ENCODE data around the gene ALX4.

Gene ALX4

DNA sequence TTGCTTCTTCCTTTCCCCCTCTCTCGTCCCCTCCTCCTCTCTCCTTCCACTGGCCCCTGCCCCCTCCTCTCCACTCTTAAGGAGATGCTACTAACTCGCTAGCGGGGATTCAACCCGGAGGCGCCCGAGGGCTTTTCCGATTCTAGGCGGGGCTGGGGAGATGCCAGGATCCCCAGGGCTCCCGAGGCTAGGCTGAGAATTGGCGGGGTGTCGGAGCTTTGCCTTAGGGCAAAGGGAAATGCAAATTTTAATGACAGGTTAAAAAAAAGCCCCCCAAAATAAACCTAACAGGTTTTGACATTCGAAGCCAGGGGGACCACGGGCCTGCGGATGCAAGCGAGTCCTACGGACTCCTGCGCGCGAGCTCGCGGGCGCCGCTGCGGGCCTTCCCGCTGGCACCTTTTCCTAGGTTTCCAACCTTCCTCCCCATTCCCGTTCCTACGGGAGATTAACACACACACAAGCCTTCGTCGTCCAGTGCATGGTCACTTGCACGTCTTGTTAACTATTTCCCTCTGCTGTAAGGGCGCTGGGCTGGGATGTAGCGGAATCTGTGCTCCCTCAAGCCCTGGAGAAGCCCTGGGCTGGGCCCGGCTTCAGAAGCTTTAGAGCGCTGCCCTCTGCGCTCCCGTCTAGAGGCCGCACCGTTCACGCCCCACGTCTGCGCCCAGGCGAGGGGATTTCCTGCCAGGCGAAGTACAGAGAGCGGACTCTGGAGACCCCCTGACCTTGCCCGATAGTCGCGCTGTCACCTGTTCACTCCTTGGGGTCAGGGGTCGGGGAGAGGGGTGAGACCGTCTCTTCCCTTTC is 729 bp upstream of the ALX4 start:
- peaks cover under 1% of the 10 kb centered on the region; the same call in 1 of the 2 replicates for H3K27me3 ChIP-seq (ENCODE audit: insufficient read depth, low read depth)
- H3K9ac ChIP-seq = no peak overlapping the region
- no peak overlapping the region for H2AFZ ChIP-seq (ENCODE audit: low read depth)
- H3K36me3 ChIP-seq (ENCODE audit: insufficient read depth) = no peaks in the 10 kb centered on the region
- TF ChIP-seq, protein P1, sequence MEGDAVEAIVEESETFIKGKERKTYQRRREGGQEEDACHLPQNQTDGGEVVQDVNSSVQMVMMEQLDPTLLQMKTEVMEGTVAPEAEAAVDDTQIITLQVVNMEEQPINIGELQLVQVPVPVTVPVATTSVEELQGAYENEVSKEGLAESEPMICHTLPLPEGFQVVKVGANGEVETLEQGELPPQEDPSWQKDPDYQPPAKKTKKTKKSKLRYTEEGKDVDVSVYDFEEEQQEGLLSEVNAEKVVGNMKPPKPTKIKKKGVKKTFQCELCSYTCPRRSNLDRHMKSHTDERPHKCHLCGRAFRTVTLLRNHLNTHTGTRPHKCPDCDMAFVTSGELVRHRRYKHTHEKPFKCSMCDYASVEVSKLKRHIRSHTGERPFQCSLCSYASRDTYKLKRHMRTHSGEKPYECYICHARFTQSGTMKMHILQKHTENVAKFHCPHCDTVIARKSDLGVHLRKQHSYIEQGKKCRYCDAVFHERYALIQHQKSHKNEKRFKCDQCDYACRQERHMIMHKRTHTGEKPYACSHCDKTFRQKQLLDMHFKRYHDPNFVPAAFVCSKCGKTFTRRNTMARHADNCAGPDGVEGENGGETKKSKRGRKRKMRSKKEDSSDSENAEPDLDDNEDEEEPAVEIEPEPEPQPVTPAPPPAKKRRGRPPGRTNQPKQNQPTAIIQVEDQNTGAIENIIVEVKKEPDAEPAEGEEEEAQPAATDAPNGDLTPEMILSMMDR (conservative IDR thresholded peaks at IDR 0.05; ENCODE audit: low read depth, low read length) = no peak
- no peak overlapping the region for H3K4me3 ChIP-seq (IDR thresholded peaks at IDR 0.05; ENCODE audit: insufficient read depth, low read depth, low read length)
- H3K4me1 ChIP-seq (ENCODE audit: low read depth, poor library complexity, severe bottlenecking) = no peaks in the 10 kb centered on the region
- no peak overlapping the region for H3K27ac ChIP-seq
- no peak overlapping the region for H3K4me2 ChIP-seq
- no peaks in the 10 kb centered on the region for H4K20me1 ChIP-seq (ENCODE audit: insufficient read depth)
- H3K79me2 ChIP-seq (ENCODE audit: insufficient read depth, low read depth) = no peaks in the 10 kb centered on the region

DNA sequence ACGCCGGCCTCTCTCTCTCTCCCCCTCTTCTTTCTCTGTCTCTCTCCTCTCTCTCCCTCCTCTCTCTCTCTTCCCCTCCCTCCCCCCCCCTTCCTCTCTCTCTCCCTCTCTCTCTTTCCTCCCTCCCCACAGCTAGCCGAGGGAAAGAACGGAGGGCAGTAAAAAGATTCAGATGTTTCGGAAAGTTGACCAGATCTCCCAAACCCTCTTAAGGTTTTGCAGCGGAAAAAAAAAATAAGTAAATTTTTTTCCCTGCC is 195 bp upstream of the ALX4 start:
- H3K36me3 ChIP-seq (ENCODE audit: insufficient read depth) = no peaks in the 10 kb centered on the region
- no peak overlapping the region for H3K27ac ChIP-seq
- H3K4me1 ChIP-seq (ENCODE audit: low read depth, poor library complexity, severe bottlenecking) = no peaks in the 10 kb centered on the region
- no peak overlapping the region; the same call in 1 of the 2 replicates for H2AFZ ChIP-seq (ENCODE audit: low read depth)
- H3K4me3 ChIP-seq (IDR thresholded peaks at IDR 0.05; ENCODE audit: insufficient read depth, low read depth, low read length) = no peak overlapping the region
- no peaks in the 10 kb centered on the region for H3K79me2 ChIP-seq (ENCODE audit: insufficient read depth, low read depth)
- no peak overlapping the region for H3K4me2 ChIP-seq
- H4K20me1 ChIP-seq (ENCODE audit: insufficient read depth) = no peaks in the 10 kb centered on the region
- TF ChIP-seq, protein P1 (conservative IDR thresholded peaks at IDR 0.05; ENCODE audit: low read depth, low read length) = no peak
- H3K9ac ChIP-seq = no peak overlapping the region
- H3K27me3 ChIP-seq (ENCODE audit: insufficient read depth, low read depth) = no peaks in the 10 kb centered on the region; the same call in 1 of the 2 replicates

- no peak overlapping the region for H3K4me3 ChIP-seq (IDR thresholded peaks at IDR 0.05; ENCODE audit: insufficient read depth, low read depth, low read length)
- no peak overlapping the region for H3K4me2 ChIP-seq
- no peaks in the 10 kb centered on the region for H4K20me1 ChIP-seq (ENCODE audit: insufficient read depth)
- no peaks in the 10 kb centered on the region for H3K79me2 ChIP-seq (ENCODE audit: insufficient read depth, low read depth)
- no peak overlapping the region for H3K27ac ChIP-seq
- H3K9ac ChIP-seq = no peak overlapping the region
- no peak overlapping the region for H2AFZ ChIP-seq (ENCODE audit: low read depth)
- no peaks in the 10 kb centered on the region for H3K36me3 ChIP-seq (ENCODE audit: insufficient read depth)
- TF ChIP-seq, protein P1 (conservative IDR thresholded peaks at IDR 0.05; ENCODE audit: low read depth, low read length) = no peak
- no peaks in the 10 kb centered on the region; the same call in 1 of the 2 replicates for H3K27me3 ChIP-seq (ENCODE audit: insufficient read depth, low read depth)
- no peaks in the 10 kb centered on the region for H3K4me1 ChIP-seq (ENCODE audit: low read depth, poor library complexity, severe bottlenecking)
Measured at GRCh38 chr11:44308923-44309477, 939 bp downstream of the ALX4 start.

- Histone ChIP-seq H3K4me1 (ENCODE audit: low read depth, poor library complexity, severe bottlenecking) (no peaks in the 10 kb centered on the region), H3K27me3 (ENCODE audit: insufficient read depth, low read depth) (no peaks in the 10 kb centered on the region; the same call in 1 of the 2 replicates), H3K27ac (no peak overlapping the region), H3K9ac (no peak overlapping the region), H2AFZ (ENCODE audit: low read depth) (no peak overlapping the region), H3K4me2 (no peak overlapping the region), H3K36me3 (ENCODE audit: insufficient read depth) (no peaks in the 10 kb centered on the region), H3K79me2 (ENCODE audit: insufficient read depth, low read depth) (no peaks in the 10 kb centered on the region), H3K4me3 (IDR thresholded peaks at IDR 0.05; ENCODE audit: insufficient read depth, low read depth, low read length) (no peak overlapping the region), H4K20me1 (ENCODE audit: insufficient read depth) (no peaks in the 10 kb centered on the region)
- TF ChIP-seq, protein P1 (conservative IDR thresholded peaks at IDR 0.05; ENCODE audit: low read depth, low read length) = no peak
Measured at GRCh38 chr11:44308256-44308922, 1.6 kb downstream of the ALX4 start.
